AG10803 (cell line): ENCODE data around the gene SERPINB2.

Experiments
- DNase-seq: peaks from one replicate; pipeline ENCODE4 v3.0.0; 2010; ENCODE audit warnings: low read depth
- H3K4me3 ChIP-seq: 2 replicates; pipeline ENCODE4 v1.5.1; 2011; ENCODE audit warnings: mild to moderate bottlenecking, low read length, control low read depth
- CTCF ChIP-seq: conservative IDR thresholded peaks from 2 replicates; pipeline ENCODE4 v1.5.1; 2011; ENCODE audit warnings: mild to moderate bottlenecking, low read length, control low read depth, inconsistent platforms

The SERPINB2 gene

GRCh38 chr18:63887424-63887823 lies at the start of gene SERPINB2:
Gene SERPINB2, plus strand, starts transcription at chr18:63887705. Its CDS starts 3,740 bp downstream, at chr18:63891445.
- DNase-seq = peak; percentile 43
- H3K4me3 ChIP-seq = no peak within 1 kb of the TSS
- TF ChIP-seq CTCF = no peak

- no peak overlapping the region for H3K4me3 ChIP-seq
- no peak for TF ChIP-seq CTCF
- no peak for DNase-seq
These were observed 44.5 kb upstream of the SERPINB2 start for GRCh38 chr18:63843008-63843407.

GRCh38 chr18:63844254-63844653 lies 43.3 kb upstream of the SERPINB2 start:
- no peak overlapping the region for H3K4me3 ChIP-seq
- TF ChIP-seq CTCF = peak; percentile 67
- DNase-seq = peak; percentile 64

GRCh38 chr18:63848159-63848558 lies 39.3 kb upstream of the SERPINB2 start:
- TF ChIP-seq CTCF = peak; percentile 81
- no peak overlapping the region for H3K4me3 ChIP-seq
- peak; percentile 75 for DNase-seq

- peak; percentile 68 for TF ChIP-seq CTCF
- no peak overlapping the region for H3K4me3 ChIP-seq
- DNase-seq = peak; percentile 51
These were observed 37.5 kb upstream of the SERPINB2 start for GRCh38 chr18:63850020-63850419.

GRCh38 chr18:63850636-63851035 lies 36.9 kb upstream of the SERPINB2 start:
- DNase-seq = no peak
- no peak overlapping the region for H3K4me3 ChIP-seq
- no peak for TF ChIP-seq CTCF

- no peak for TF ChIP-seq CTCF
- no peak overlapping the region for H3K4me3 ChIP-seq
- no peak for DNase-seq
These were observed 29.0 kb upstream of the SERPINB2 start for GRCh38 chr18:63858456-63858855.
